Heart left ventricle (tissue), 16 donors: ENCODE results near the gene TBC1D10B. TPM values are rescaled to one million over a fixed set of nuclear protein-coding genes. Genes with fewer than 3 reads are reported as not detected.

Source experiments
- ATAC-seq, 4 donors: fragments of 200-7000 bp; cut with Tn5 transposase; one replicate each; pipeline ENCODE4 v1.9.1; 2020 to 2022; ENCODE audit warnings: moderate library complexity in 4 of 4, mild to moderate bottlenecking in 3 of 4, moderate number of reproducible peaks in 1 of 4
- DNase-seq, 5 donors: peaks; one replicate each; pipeline ENCODE4 v3.0.0-alpha.2; 2020
- H3K27ac ChIP-seq, 12 donors: fragments of 200-600 bp; sonication (generic) in 4 of 12; one replicate each; pipeline versions ENCODE4 v1.5.0 to v1.8.0; 2016 to 2022; ENCODE audit warnings: mild to moderate bottlenecking in 2 of 12
- H3K27me3 ChIP-seq, 9 donors: fragments of 200-600 bp; sonication (generic) in 2 of 9; one replicate each; pipeline versions ENCODE4 v1.5.1 to v1.8.0; 2016 to 2022; ENCODE audit warnings: mild to moderate bottlenecking in 3 of 9
- H3K36me3 ChIP-seq, 9 donors: fragments of 200-600 bp; sonication (generic) in 2 of 9; one replicate each; pipeline versions ENCODE4 v1.5.0 to v1.8.0; 2018 to 2022; ENCODE audit warnings: mild to moderate bottlenecking in 2 of 9
- H3K4me1 ChIP-seq, 12 donors: fragments of 200-600 bp; sonication (generic) in 4 of 12; one replicate each; pipeline versions ENCODE4 v1.5.0 to v1.8.0; 2016 to 2022; ENCODE audit warnings: mild to moderate bottlenecking in 3 of 12
- H3K4me3 ChIP-seq, 12 donors: fragments of 200-600 bp; sonication (generic) in 4 of 12; one replicate each; pipeline versions ENCODE4 v1.5.0 to v1.8.0; 2017 to 2022; ENCODE audit warnings: mild to moderate bottlenecking in 9 of 12, moderate library complexity in 4 of 12
- H3K9me3 ChIP-seq, 12 donors: fragments of 200-600 bp; sonication (generic) in 4 of 12; one replicate each; pipeline versions ENCODE4 v1.5.0 to v1.8.0; 2016 to 2022; ENCODE audit warnings: mild to moderate bottlenecking in 1 of 12
- CTCF ChIP-seq, 12 donors: fragments of 200-600 bp; sonication (generic) in 4 of 12; IDR thresholded peaks; one replicate each; pipeline versions ENCODE4 v1.5.0 to v1.8.0; 2018 to 2022; ENCODE audit warnings: antibody characterized with exemption in 12 of 12, mild to moderate bottlenecking in 5 of 12
- POLR2A ChIP-seq, 2 donors: fragments of 450-650 bp; IDR thresholded peaks; one replicate each; pipeline ENCODE4 v1.6.1; 2017; ENCODE audit warnings: antibody characterized with exemption in 2 of 2, mild to moderate bottlenecking in 2 of 2, moderate library complexity in 2 of 2
- WGBS, 4 donors: extraction: QIAGEN DNeasy Blood & Tissue Kit in 2 of 4; methylation state at CpG; one replicate each; pipeline versions ENCODE4 v1.1.5 to v1.1.7; 2013 to 2018; 5-methylcytosine and 5-hydroxymethylcytosine counted together
- intact Hi-C, 10 donors: fragments of 100-400 bp; cut with DNase I; formaldehyde crosslinking; loops; one replicate each; pipeline versions ENCODE4 v1.11.1 to v1.14.2; 2022
- polyA plus RNA-seq, 2 donors: library from polyadenylated mRNA; stranded (reverse); fragments of 200-250 nt; gene quantifications; one replicate each; pipeline ENCODE4 v1.2.3, GENCODE V29; 2013
- total RNA-seq, 9 donors: library from RNA; depleted of rRNA in 2 of 9; stranded (reverse); fragments of >200 nt in 2 of 9; fragmentation: NEBNext Ultra II Directional in 3 of 9; extraction: Animal tissue kit (Norgen Biotek cat#: 25700) in 3 of 9; gene quantifications; one replicate each; pipeline versions ENCODE4 v1.1.0 to v1.2.4, GENCODE V29; 2016 to 2023
- donor health status: ischemic (EF 13 %, LVEDD 7.1; RV severe dilation, severe dysfunction).
- donor health status: healthy with polysubstance abuse.
- donor health status: DM: no; HTN: yes; CAD: no.
- donor health status: DM: no; HTN: no; CAD: no.
- donor health status: ischemic (EF 25% LVEDD 6.9; RV normal size, moderate dysfunction).
- donor health status: ischemic (EF 25% LVEDD 5.7; RV mildly dilated, moderate dysfunction).
- donor health status: healthy.
- donor health status: DM: yes; HTN: yes; CAD: no.
- donor health status: ischemic (EF 35%, LVEDD 5.7; RV mildly dilated, moderate dysfunction).
- donor health status: nonischemic (EF 11% LVEDD 7.7; RV severe dilation, severe dysfunction).
- donor health status: DM: yes; HTN: yes; CAD: no.
- donor health status: PGD.
- donor health status: ischemic (EF 29% LVEDD 5.4; RV normal size, mild dysfunction).
- donor health status: nonischemic (EF 23%, LVEDD 6.1; RV moderate dilation, normal function).

Gene TBC1D10B
- total and polyA plus RNA-seq, 11 donors = 16.9 to 40.0 (median 24.2) TPM

GRCh38 chr16:30399435-30400186 is 29.3 kb upstream of the TBC1D10B start:
- intact Hi-C loops = loop anchor here in 4 of 10 donors (5.0 to 10.0 kb wide), 3 partner anchors 32 to 305 kb away; partner anchors contain the start of genes CD2BP2 (in 1 of the 4), TBX6 (in 1 of the 4) and YPEL3 (in 1 of the 4)
- peaks cover 5 to 37% (median 18%) of the 10 kb centered on the region in 12 donors for H3K4me1 ChIP-seq
- no peak for ATAC-seq

GRCh38 chr16:30398661-30399434 is 28.6 kb upstream of the TBC1D10B start:
- H3K27me3 ChIP-seq = no peaks in the 10 kb centered on the region
- H3K4me1 ChIP-seq = peaks cover 5 to 44% (median 22%) of the 10 kb centered on the region in 12 donors
- ATAC-seq (no peak), DNase-seq (no peak)
- peak overlapping the region in 4 of 12 donors; percentile 86 to 93 (median 90) for H3K27ac ChIP-seq
- no peaks in the 10 kb centered on the region for H3K9me3 ChIP-seq
- intact Hi-C loops = loop anchor here in 1 of 10 donors (5.0 kb wide), 1 partner anchor 42 kb away; the partner anchor contains the start of gene CD2BP2
- no peak for TF ChIP-seq CTCF (IDR thresholded peaks at IDR 0.05)
- no peak for TF ChIP-seq POLR2A (IDR thresholded peaks at IDR 0.05)
- H3K36me3 ChIP-seq = peaks cover 0 to 19% (median 6%) of the 10 kb centered on the region in 9 donors
- WGBS, 4 donors = 77 to 86% (median 84%) methylated on average over 10 to 23 of the region's 23 CpGs
- H3K4me3 ChIP-seq = no peak overlapping the region

More at GRCh38 chr16:30399435-30400186, 29.3 kb upstream of the TBC1D10B start:
- H3K27ac ChIP-seq = peak overlapping the region; percentile 80 to 93 (median 90)
- no peaks in the 10 kb centered on the region for H3K9me3 ChIP-seq
- 13 to 17% (median 15%) methylated on average over 12 of the region's 12 CpGs for WGBS, 4 donors
- H3K27me3 ChIP-seq = no peaks in the 10 kb centered on the region
- peak overlapping the region; percentile 37 to 86 (median 70) for H3K4me3 ChIP-seq
- peaks cover 0 to 19% (median 6%) of the 10 kb centered on the region in 9 donors for H3K36me3 ChIP-seq
- no peak for DNase-seq
- TF ChIP-seq POLR2A (IDR thresholded peaks at IDR 0.05) (no peak), CTCF (IDR thresholded peaks at IDR 0.05) (no peak)

GRCh38 chr16:30397776-30398660 is 27.7 kb upstream of the TBC1D10B start:
- Histone ChIP-seq H3K36me3 (peaks cover 0 to 19% (median 6%) of the 10 kb centered on the region in 9 donors), H3K27ac (peak overlapping the region in 1 of 12 donors; percentile 92), H3K4me3 (no peak overlapping the region), H3K4me1 (peaks cover 5 to 45% (median 22%) of the 10 kb centered on the region in 12 donors), H3K27me3 (no peaks in the 10 kb centered on the region), H3K9me3 (no peaks in the 10 kb centered on the region)
- intact Hi-C loops = loop anchor here in 1 of 10 donors (5.0 kb wide), 1 partner anchor 41 kb away; the partner anchor contains the start of gene CD2BP2
- TF ChIP-seq POLR2A (IDR thresholded peaks at IDR 0.05) (no peak), CTCF (IDR thresholded peaks at IDR 0.05) (no peak)
- ATAC-seq (no peak), DNase-seq (no peak)
- WGBS, 4 donors = 94 to 96% (median 94%) methylated on average over 31 to 42 of the region's 42 CpGs
